Psoas muscle (tissue), 8 donors: ENCODE measurements around the gene HAND1. TPM values are rescaled to one million over a fixed set of nuclear protein-coding genes. Genes with fewer than 3 reads are reported as not detected.

Experiments
- ATAC-seq, 4 donors: fragments of 200-7000 bp; cut with Tn5 transposase; one replicate each; pipeline ENCODE4 v1.9.1; 2020; ENCODE audit warnings: moderate library complexity in 3 of 4, mild to moderate bottlenecking in 2 of 4
- DNase-seq, 2 donors: peaks; one replicate each; pipeline ENCODE4 v3.0.0-alpha.2; 2020
- H3K27ac ChIP-seq: fragments of 200-600 bp; one replicate; pipeline ENCODE4 v1.8.0; 2022
- H3K27me3 ChIP-seq, 3 donors: fragments of 200-600 bp in 1 of 3; one replicate each; pipeline versions ENCODE4 v1.6.1 to v1.8.0; 2013 to 2022; ENCODE audit warnings: low read length in 2 of 3, mild to moderate bottlenecking in 2 of 3, moderate library complexity in 1 of 3; ENCODE audit not compliant: insufficient read depth in 3 of 3
- H3K36me3 ChIP-seq, 2 donors: fragments of 200-600 bp in 1 of 2; one replicate each; pipeline versions ENCODE4 v1.6.1 to v1.8.0; 2013 to 2022; ENCODE audit warnings: low read depth in 1 of 2, mild to moderate bottlenecking in 1 of 2, moderate library complexity in 1 of 2; ENCODE audit not compliant: insufficient read depth in 1 of 2
- H3K4me1 ChIP-seq: fragments of 200-600 bp; one replicate; pipeline ENCODE4 v1.8.0; 2022
- H3K4me3 ChIP-seq: fragments of 200-600 bp; one replicate; pipeline ENCODE4 v1.8.0; 2022; ENCODE audit warnings: mild to moderate bottlenecking
- H3K9me3 ChIP-seq: fragments of 200-600 bp; one replicate; pipeline ENCODE4 v1.8.0; 2022
- CTCF ChIP-seq: fragments of 200-600 bp; IDR thresholded peaks from one replicate; pipeline ENCODE4 v1.8.0; 2022; ENCODE audit warnings: antibody characterized with exemption
- WGBS, 3 donors: extraction: QIAGEN DNeasy Blood & Tissue Kit; methylation state at CpG; one replicate each; pipeline versions ENCODE4 v1.1.6 to v1.1.7; 2013; 5-methylcytosine and 5-hydroxymethylcytosine counted together
- intact Hi-C, 2 donors: fragments of 100-400 bp; cut with DNase I; formaldehyde crosslinking; loops; one replicate each; pipeline versions ENCODE4 v1.11.0 to v1.14.2; 2022
- polyA plus RNA-seq, 3 donors: library from polyadenylated mRNA; stranded (reverse); fragments of 200-250 nt; gene quantifications; one replicate each; pipeline ENCODE4 v1.2.3, GENCODE V29; 2013
- total RNA-seq, 4 donors: library from RNA; stranded (reverse); fragmentation: NEBNext Ultra II Directional in 2 of 4; extraction: Animal tissue kit (Norgen Biotek cat#: 25700) in 2 of 4; gene quantifications; one replicate each; pipeline versions ENCODE4 v1.2.1 to v1.2.4, GENCODE V29; 2021 to 2023
- donor health status: healthy with polysubstance abuse.
- donor health status: DM: no; HTN: no; CAD: no; lungs with moderate emphysema.
- donor health status: Bipolar disorder and iron deficiency.
- donor health status: healthy.
- donor health status: DM: yes; HTN: yes; CAD: no.
- donor health status: DM: no; HTN: no; CAD: no.
- donor health status: DM: no; HTN: no; CAD: no.
- donor health status: DM: yes; HTN: yes; CAD: no.

Gene HAND1
- total and polyA plus RNA-seq, 7 donors, result not detected

GRCh38 chr5:154484393-154485095, 6.5 kb upstream of the HAND1 start:
- H3K27ac ChIP-seq, result no peak overlapping the region
- no peaks in the 10 kb centered on the region for H3K9me3 ChIP-seq
- H3K36me3 ChIP-seq, result no peaks in the 10 kb centered on the region
- no peak for DNase-seq
- peaks cover 0 to 100% (median 56%) of the 10 kb centered on the region in 3 donors for H3K27me3 ChIP-seq
- no peak for ATAC-seq
- intact Hi-C loops, result no loop called here
- no peak overlapping the region for H3K4me3 ChIP-seq
- H3K4me1 ChIP-seq, result peaks cover 13% of the 10 kb centered on the region
- no peak for TF ChIP-seq CTCF
- 7 to 8% (median 7%) methylated on average over 15 of the region's 15 CpGs for WGBS, 3 donors

- no peak overlapping the region for H3K27ac ChIP-seq
- WGBS, 3 donors, result 6 to 8% (median 6%) methylated on average over 34 of the region's 34 CpGs
- H3K9me3 ChIP-seq, result no peaks in the 10 kb centered on the region
- H3K4me1 ChIP-seq, result peaks cover 20% of the 10 kb centered on the region
- no peaks in the 10 kb centered on the region for H3K36me3 ChIP-seq
- intact Hi-C loops, result no loop called here
- peaks cover 0 to 100% (median 63%) of the 10 kb centered on the region in 3 donors for H3K27me3 ChIP-seq
- no peak overlapping the region for H3K4me3 ChIP-seq
- ATAC-seq (no peak), DNase-seq (no peak)
- no peak for TF ChIP-seq CTCF
Observed at GRCh38 chr5:154483654-154484392, 5.8 kb upstream of the HAND1 start.

GRCh38 chr5:154482528-154483449, 4.8 kb upstream of the HAND1 start:
- ATAC-seq (no peak), DNase-seq (peak in 1 of 2 donors; percentile 19)
- TF ChIP-seq CTCF, result no peak
- Histone ChIP-seq H3K27ac (no peak overlapping the region), H3K9me3 (no peaks in the 10 kb centered on the region), H3K27me3 (peaks cover 0 to 100% (median 65%) of the 10 kb centered on the region in 3 donors), H3K4me1 (peaks cover 28% of the 10 kb centered on the region), H3K4me3 (no peak overlapping the region), H3K36me3 (no peaks in the 10 kb centered on the region)
- 7 to 8% (median 7%) methylated on average over 46 to 49 of the region's 49 CpGs for WGBS, 3 donors
- intact Hi-C loops, result no loop called here

- Histone ChIP-seq H3K27me3 (peaks cover 0 to 100% (median 68%) of the 10 kb centered on the region in 3 donors), H3K4me3 (no peak overlapping the region), H3K27ac (no peak overlapping the region), H3K9me3 (no peaks in the 10 kb centered on the region), H3K36me3 (no peaks in the 10 kb centered on the region), H3K4me1 (peaks cover 36% of the 10 kb centered on the region)
- intact Hi-C loops, result no loop called here
- DNase-seq, result no peak
- 15 to 22% (median 18%) methylated on average over 11 of the region's 11 CpGs for WGBS, 3 donors
- ATAC-seq, result no peak
- TF ChIP-seq CTCF, result no peak
Observed at GRCh38 chr5:154481584-154482381, 3.8 kb upstream of the HAND1 start.
